ENCODE results near the gene RAET1G. TPM values are rescaled to one million over a fixed set of nuclear protein-coding genes. Genes with fewer than 3 reads are reported as not detected.

The RAET1G gene
- total and polyA plus RNA-seq, 9 of the 15 experiments (the other 6 are each of a cell fraction or from before 2014, with no cell fraction given): 0.11 TPM; not detected in 8

DNA sequence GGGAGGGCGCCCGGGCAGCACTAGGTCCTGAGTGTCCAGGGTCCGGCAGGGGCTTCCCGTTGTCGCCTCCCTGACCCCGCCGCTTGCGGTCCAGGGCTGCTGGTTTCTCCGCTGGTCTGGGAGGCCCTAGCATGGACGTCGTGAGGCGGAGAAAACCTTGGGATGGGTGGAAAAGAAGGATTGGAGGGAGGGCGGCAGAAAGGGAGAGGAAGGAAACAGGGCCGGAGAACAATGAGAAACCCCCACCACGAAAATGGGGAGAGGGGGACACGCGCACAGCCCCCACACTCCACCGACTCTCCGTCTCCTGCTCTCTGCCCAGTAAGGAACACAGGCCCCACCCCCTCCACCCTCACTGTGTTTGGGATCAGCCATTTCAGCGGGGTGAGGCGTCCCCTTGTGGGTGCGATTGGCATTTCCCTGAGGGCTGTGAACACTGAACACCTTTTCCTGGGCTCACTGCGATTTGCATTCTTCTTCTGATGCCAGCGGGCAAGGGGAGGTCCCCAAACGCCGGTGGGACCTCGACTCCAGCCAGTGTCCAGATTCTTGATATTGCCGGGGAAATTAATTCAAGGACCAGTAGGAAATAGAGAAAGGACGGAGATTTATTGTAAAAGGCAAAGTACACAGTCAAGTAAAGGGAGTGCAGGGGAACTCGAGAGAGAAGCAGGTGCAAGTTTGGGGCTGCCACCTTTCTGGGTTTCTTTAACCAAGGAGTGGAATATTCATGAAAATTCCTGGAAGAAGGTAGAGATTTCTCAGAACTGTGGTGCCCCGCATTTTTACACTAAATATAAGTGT is 3.3 kb upstream of the RAET1G start (continued):
- TF ChIP-seq CBFA2T3 (IDR thresholded peaks at IDR 0.05) (no peak), TRIM24 (IDR thresholded peaks at IDR 0.05) (no peak), CTBP1 (IDR thresholded peaks at IDR 0.05; ENCODE audit: borderline replicate concordance) (no peak; the same call in 1 of the 2 replicates), KLF16 (IDR thresholded peaks at IDR 0.05) (peak; percentile 70), ZNF444 (CRISPR knock-in tag; IDR thresholded peaks at IDR 0.05) (no peak), NFIC (IDR thresholded peaks at IDR 0.05) (no peak), SLC30A9 (CRISPR knock-in tag; IDR thresholded peaks at IDR 0.05) (no peak), FUS (optimal IDR thresholded peaks at IDR 0.05; ENCODE audit: low read depth, low read length) (no peak), ARID1B (IDR thresholded peaks at IDR 0.05) (no peak), XRCC5 (IDR thresholded peaks at IDR 0.05; ENCODE audit: low read depth, low read length) (peak; percentile 82; the same call in 1 of the 2 replicates), ELF2 (CRISPR knock-in tag; IDR thresholded peaks at IDR 0.05) (no peak), ZBED1 (IDR thresholded peaks at IDR 0.05) (no peak), ESRRB (CRISPR knock-in tag; IDR thresholded peaks at IDR 0.05; ENCODE audit: borderline replicate concordance) (no peak), ZFP36 (IDR thresholded peaks at IDR 0.05; ENCODE audit: low read depth, low read length, partially characterized antibody) (no peak), PTTG1 (tag; IDR thresholded peaks at IDR 0.05; ENCODE audit: low read depth) (no peak), RB1 (IDR thresholded peaks at IDR 0.05; ENCODE audit: low read depth) (peak; percentile 40; the same call in 1 of the 2 replicates), MTA3 (IDR thresholded peaks at IDR 0.05; ENCODE audit: borderline replicate concordance) (no peak), COPS2 (conservative IDR thresholded peaks at IDR 0.05) (no peak), RFX5 (IDR thresholded peaks at IDR 0.05; ENCODE audit: low read depth, low read length) (no peak), FOXK1 (CRISPR knock-in tag; IDR thresholded peaks at IDR 0.05; ENCODE audit: borderline replicate concordance) (no peak), JUNB (CRISPR knock-in tag; conservative IDR thresholded peaks at IDR 0.05) (no peak), SMARCA4 (IDR thresholded peaks at IDR 0.05) (no peak), ZNF263 (CRISPR knock-in tag; IDR thresholded peaks at IDR 0.05; ENCODE audit: borderline replicate concordance) (no peak; the same call in 1 of the 2 replicates), SIX5 (IDR thresholded peaks at IDR 0.05; ENCODE audit: borderline replicate concordance in 1 of 2, insufficient read depth in 1 of 2, low read depth in 1 of 2, low read length in 2 of 2) (no peak), ARNT (IDR thresholded peaks at IDR 0.05) (no peak), BMI1 (IDR thresholded peaks at IDR 0.05; ENCODE audit: low read length) (0 out of 2 replicates have a peak, but pooled peaks have one; percentile 40)
- TF ChIP-seq, protein P1, sequence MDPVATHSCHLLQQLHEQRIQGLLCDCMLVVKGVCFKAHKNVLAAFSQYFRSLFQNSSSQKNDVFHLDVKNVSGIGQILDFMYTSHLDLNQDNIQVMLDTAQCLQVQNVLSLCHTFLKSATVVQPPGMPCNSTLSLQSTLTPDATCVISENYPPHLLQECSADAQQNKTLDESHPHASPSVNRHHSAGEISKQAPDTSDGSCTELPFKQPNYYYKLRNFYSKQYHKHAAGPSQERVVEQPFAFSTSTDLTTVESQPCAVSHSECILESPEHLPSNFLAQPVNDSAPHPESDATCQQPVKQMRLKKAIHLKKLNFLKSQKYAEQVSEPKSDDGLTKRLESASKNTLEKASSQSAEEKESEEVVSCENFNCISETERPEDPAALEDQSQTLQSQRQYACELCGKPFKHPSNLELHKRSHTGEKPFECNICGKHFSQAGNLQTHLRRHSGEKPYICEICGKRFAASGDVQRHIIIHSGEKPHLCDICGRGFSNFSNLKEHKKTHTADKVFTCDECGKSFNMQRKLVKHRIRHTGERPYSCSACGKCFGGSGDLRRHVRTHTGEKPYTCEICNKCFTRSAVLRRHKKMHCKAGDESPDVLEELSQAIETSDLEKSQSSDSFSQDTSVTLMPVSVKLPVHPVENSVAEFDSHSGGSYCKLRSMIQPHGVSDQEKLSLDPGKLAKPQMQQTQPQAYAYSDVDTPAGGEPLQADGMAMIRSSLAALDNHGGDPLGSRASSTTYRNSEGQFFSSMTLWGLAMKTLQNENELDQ (CRISPR knock-in tag; IDR thresholded peaks at IDR 0.05; ENCODE audit: borderline replicate concordance): no peak
- TF ChIP-seq, protein P2, sequence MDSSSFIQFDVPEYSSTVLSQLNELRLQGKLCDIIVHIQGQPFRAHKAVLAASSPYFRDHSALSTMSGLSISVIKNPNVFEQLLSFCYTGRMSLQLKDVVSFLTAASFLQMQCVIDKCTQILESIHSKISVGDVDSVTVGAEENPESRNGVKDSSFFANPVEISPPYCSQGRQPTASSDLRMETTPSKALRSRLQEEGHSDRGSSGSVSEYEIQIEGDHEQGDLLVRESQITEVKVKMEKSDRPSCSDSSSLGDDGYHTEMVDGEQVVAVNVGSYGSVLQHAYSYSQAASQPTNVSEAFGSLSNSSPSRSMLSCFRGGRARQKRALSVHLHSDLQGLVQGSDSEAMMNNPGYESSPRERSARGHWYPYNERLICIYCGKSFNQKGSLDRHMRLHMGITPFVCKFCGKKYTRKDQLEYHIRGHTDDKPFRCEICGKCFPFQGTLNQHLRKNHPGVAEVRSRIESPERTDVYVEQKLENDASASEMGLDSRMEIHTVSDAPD (CRISPR knock-in tag; IDR thresholded peaks at IDR 0.05): no peak
- TF ChIP-seq, protein P3, sequence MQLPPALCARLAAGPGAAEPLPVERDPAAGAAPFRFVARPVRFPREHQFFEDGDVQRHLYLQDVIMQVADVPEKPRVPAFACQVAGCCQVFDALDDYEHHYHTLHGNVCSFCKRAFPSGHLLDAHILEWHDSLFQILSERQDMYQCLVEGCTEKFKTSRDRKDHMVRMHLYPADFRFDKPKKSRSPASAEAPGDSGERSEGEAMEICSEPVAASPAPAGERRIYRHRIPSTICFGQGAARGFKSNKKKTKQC (CRISPR knock-in tag; IDR thresholded peaks at IDR 0.05): peak; percentile 39; the same call in 1 of the 2 replicates
